ENCODE measurements around the gene XRCC5. TPM values are rescaled to one million over a fixed set of nuclear protein-coding genes. Genes with fewer than 3 reads are reported as not detected.

Gene XRCC5
- total RNA-seq, 4 donors from 2014 or later: 134 to 164 (median 147) TPM

DNA sequence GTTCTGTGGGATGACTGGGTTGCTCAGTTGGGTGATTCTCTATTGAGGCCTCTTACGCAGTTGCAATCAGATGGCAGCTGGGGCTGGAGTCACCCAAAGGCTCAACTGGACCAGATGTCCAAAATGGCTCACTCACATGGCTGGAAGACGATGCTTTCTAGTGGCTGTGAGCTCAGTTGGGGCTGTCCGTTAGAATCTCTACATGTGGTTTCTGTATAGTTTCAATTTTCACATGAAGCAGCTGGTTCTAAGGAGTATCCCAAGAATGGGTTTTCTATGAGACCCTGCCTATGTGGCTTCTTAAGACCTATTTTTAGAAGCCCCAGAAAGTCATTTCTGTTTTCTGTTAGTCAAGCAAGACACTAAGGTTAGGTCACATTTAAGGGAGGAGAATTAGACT is 4.4 kb downstream of the XRCC5 start:
- no peak for TF ChIP-seq POLR2A (IDR thresholded peaks at IDR 0.05)
- TF ChIP-seq EP300 (IDR thresholded peaks at IDR 0.05): no peak
- TF ChIP-seq, protein P1, sequence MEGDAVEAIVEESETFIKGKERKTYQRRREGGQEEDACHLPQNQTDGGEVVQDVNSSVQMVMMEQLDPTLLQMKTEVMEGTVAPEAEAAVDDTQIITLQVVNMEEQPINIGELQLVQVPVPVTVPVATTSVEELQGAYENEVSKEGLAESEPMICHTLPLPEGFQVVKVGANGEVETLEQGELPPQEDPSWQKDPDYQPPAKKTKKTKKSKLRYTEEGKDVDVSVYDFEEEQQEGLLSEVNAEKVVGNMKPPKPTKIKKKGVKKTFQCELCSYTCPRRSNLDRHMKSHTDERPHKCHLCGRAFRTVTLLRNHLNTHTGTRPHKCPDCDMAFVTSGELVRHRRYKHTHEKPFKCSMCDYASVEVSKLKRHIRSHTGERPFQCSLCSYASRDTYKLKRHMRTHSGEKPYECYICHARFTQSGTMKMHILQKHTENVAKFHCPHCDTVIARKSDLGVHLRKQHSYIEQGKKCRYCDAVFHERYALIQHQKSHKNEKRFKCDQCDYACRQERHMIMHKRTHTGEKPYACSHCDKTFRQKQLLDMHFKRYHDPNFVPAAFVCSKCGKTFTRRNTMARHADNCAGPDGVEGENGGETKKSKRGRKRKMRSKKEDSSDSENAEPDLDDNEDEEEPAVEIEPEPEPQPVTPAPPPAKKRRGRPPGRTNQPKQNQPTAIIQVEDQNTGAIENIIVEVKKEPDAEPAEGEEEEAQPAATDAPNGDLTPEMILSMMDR (IDR thresholded peaks at IDR 0.05): no peak
- no peaks in the 10 kb centered on the region for H3K9me3 ChIP-seq
- no peak overlapping the region for H3K27ac ChIP-seq
- no peak overlapping the region for H3K4me3 ChIP-seq
- peaks cover 0 to 85% (median 29%) of the 10 kb centered on the region in 4 donors for H3K4me1 ChIP-seq
- no peaks in the 10 kb centered on the region for H3K27me3 ChIP-seq
- no peak for DNase-seq (ENCODE audit: low spot score in 2 of 2)
- WGBS, 2 donors: 78 to 81% methylated on average over 3 of the region's 3 CpGs
- peaks cover 0 to 51% (median 0%) of the 10 kb centered on the region in 3 donors for H3K36me3 ChIP-seq

DNA sequence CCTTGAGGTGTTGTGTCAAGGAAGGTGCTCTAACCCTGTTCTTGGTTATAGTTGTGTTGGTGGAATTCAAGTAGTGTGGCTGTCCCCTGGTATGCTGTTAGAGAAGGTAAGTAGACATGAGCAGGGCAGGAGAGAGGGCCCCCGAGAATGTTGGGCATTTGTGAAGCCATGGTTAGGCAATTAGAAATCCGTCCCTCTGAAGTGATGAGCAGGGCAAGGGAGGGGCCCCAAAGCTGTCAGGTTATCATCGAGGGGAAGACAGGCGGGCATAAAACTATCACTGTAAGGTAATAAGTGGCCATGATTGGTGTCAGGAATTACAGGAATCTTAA is 5.2 kb downstream of the XRCC5 start:
- DNase-seq (ENCODE audit: low spot score in 2 of 2): no peak
- Histone ChIP-seq H3K27ac (peak overlapping the region in 2 of 4 donors; percentile 56 to 76), H3K9me3 (no peaks in the 10 kb centered on the region), H3K4me1 (peaks cover 0 to 89% (median 31%) of the 10 kb centered on the region in 4 donors), H3K27me3 (no peaks in the 10 kb centered on the region), H3K36me3 (peaks cover 0 to 58% (median 0%) of the 10 kb centered on the region in 3 donors), H3K4me3 (peak overlapping the region in 1 of 4 donors; percentile 39)
- TF ChIP-seq, protein P1 (IDR thresholded peaks at IDR 0.05): no peak
- TF ChIP-seq POLR2A (IDR thresholded peaks at IDR 0.05) (no peak), EP300 (IDR thresholded peaks at IDR 0.05) (no peak)
- 25 to 41% methylated on average over 4 of the region's 4 CpGs for WGBS, 2 donors

DNA sequence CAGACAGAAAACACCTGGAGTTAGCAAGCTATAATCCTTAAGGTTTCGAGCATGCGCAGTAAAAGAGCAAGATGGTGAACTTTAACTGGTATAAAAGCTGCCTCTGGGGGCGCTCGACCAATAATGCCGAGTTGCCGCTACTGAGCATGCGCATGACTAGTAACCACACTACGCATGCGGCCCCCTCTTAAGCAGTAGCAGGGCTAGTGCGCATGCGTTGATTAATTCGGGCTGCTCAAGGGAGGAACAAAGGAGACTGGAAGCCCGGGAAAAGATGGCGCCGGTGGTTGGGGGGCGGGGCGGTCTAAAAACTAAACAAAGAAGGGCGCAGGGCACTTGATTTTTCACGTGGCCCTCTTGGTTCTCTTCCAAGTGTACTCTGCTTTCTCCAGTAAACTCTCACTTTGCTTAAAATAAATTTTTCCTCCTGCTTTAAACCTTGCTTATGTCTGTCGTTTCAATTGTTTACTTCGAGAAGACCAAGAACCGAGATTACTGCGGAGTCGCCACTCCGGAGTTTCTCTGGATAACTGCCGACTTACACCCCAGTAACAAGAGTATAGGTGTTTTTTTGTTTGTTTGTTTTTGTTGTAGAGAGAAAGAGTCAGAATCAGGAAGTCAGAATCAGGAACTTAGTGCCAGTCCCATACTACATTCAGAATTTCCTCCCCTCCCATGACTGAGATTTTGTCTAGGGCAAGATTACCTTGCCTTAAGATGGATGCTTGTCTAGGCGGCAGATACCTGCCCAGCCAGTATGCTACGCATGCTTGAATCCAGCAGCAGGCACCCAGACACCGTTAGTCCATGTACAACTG is 5.8 kb downstream of the XRCC5 start:
- Histone ChIP-seq H3K9me3 (no peaks in the 10 kb centered on the region), H3K4me3 (peak overlapping the region; percentile 20 to 44 (median 36)), H3K27me3 (no peaks in the 10 kb centered on the region), H3K36me3 (peaks cover 0 to 63% (median 0%) of the 10 kb centered on the region in 3 donors), H3K27ac (peak overlapping the region; percentile 75 to 84 (median 76)), H3K4me1 (peaks cover 0 to 93% (median 30%) of the 10 kb centered on the region in 4 donors)
- DNase-seq (ENCODE audit: low spot score in 2 of 2): peak; percentile 96 to 99
- 6 to 9% methylated on average over 29 of the region's 29 CpGs for whole genome bisulfite sequencing, 2 donors
- TF ChIP-seq, protein P1 (IDR thresholded peaks at IDR 0.05): peak; percentile 82 to 93 (median 86)
- TF ChIP-seq POLR2A (IDR thresholded peaks at IDR 0.05) (peak in 1 of 2 donors; percentile 68), EP300 (IDR thresholded peaks at IDR 0.05) (peak; percentile 73 to 82)

DNA sequence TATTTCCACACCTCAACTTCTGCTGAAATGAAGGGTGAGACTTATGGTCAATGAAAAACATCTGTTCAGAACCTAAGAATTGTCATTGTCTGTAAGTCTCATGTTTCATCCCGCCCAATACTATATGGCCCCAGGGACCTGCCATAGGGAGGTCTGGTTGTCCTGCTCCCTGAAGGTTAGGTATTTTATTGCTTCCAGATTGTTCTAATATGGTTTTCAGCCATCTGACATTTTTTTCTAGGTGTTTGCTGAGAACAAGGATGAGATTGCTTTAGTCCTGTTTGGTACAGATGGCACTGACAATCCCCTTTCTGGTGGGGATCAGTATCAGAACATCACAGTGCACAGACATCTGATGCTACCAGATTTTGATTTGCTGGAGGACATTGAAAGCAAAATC is 7.3 kb downstream of the XRCC5 start:
- Histone ChIP-seq H3K27ac (no peak overlapping the region), H3K4me3 (no peak overlapping the region), H3K36me3 (peaks cover 0 to 71% (median 0%) of the 10 kb centered on the region in 3 donors), H3K9me3 (no peaks in the 10 kb centered on the region), H3K27me3 (no peaks in the 10 kb centered on the region), H3K4me1 (peaks cover 0 to 83% (median 19%) of the 10 kb centered on the region in 4 donors)
- no peak for DNase-seq (ENCODE audit: low spot score in 2 of 2)
- no peak for TF ChIP-seq EP300 (IDR thresholded peaks at IDR 0.05)
- no peak for TF ChIP-seq POLR2A (IDR thresholded peaks at IDR 0.05)
- TF ChIP-seq, protein P1 (IDR thresholded peaks at IDR 0.05): no peak
- 76 to 85% methylated on average over 1 of the region's 1 CpG for WGBS, 2 donors

Data from tibial nerve (tissue), 4 donors.